ENCODE measurements around the gene TBCD. TPM values are rescaled to one million over a fixed set of nuclear protein-coding genes. Genes with fewer than 3 reads are reported as not detected.

The TBCD gene
- polyA plus RNA-seq, 2 of the 4 experiments (the other 2 are of a cell fraction), result 33.5 to 49.1 TPM

- H3K4me1 ChIP-seq, result no peaks in the 10 kb centered on the region
- CTCF ChIA-PET, result interaction anchor here (0.9 to 1.2 kb wide), 2 partner anchors 21 to 57 kb away, joined by 3 read pairs; no protein-coding TSS in a partner anchor
- no peak overlapping the region for H3K4me3 ChIP-seq
- FAIRE-seq (no peak), DNase-seq (ENCODE audit: low read depth in 1 of 2, low spot score in 1 of 2) (no peak), ATAC-seq (no peak)
- H3K4me2 ChIP-seq, result no peak overlapping the region
- no peaks in the 10 kb centered on the region for H3K9me3 ChIP-seq
- 87% methylated on average over 17 of the region's 17 CpGs for WGBS (ENCODE audit: missing lambda C conversion rate)
- TF ChIP-seq CEBPB (IDR thresholded peaks at IDR 0.05), result peak; percentile 34 to 78; a peak in 2 of 4 replicates
- TF ChIP-seq EHMT2 (IDR thresholded peaks at IDR 0.05; ENCODE audit: low read depth), result no peak
- TF ChIP-seq HOXB5 (CRISPR knock-in tag; IDR thresholded peaks at IDR 0.05), result no peak
- no peak for TF ChIP-seq FOXS1 (CRISPR knock-in tag; IDR thresholded peaks at IDR 0.05)
- TF ChIP-seq NR3C1 (IDR thresholded peaks at IDR 0.05), result no peak
- H3K27ac ChIP-seq, result no peak overlapping the region
- POLR2A ChIA-PET, result no interaction called here
Observed at GRCh38 chr17:82838386-82839063, 86.7 kb downstream of the TBCD start.

GRCh38 chr17:82839617-82840292, 87.9 kb downstream of the TBCD start, which contains the start of gene ZNF750:
TSS of gene ZNF750 (minus strand) at chr17:82840022. CDS start at chr17:82832454, 7,568 bp downstream.
- ChIA-PET CTCF (interaction anchor here (0.9 to 1.1 kb wide), 2 partner anchors 8 to 17 kb away, joined by 3 to 6 read pairs; no protein-coding TSS in a partner anchor), POLR2A (no interaction called here)
- Histone ChIP-seq H3K4me1 (no peaks in the 10 kb centered on the region), H3K27ac (no peak within 1 kb of the TSS), H3K4me2 (no peak within 1 kb of the TSS), H3K9me3 (no peaks in the 10 kb centered on the region), H3K4me3 (no peak within 1 kb of the TSS)
- TF ChIP-seq RARB (CRISPR knock-in tag; IDR thresholded peaks at IDR 0.05), result no peak
- FAIRE-seq (no peak), ATAC-seq (no peak), DNase-seq (ENCODE audit: low read depth in 1 of 2, low spot score in 1 of 2) (no peak)
- WGBS (ENCODE audit: missing lambda C conversion rate), result 93% methylated on average over 25 of the region's 25 CpGs

GRCh38 chr17:82840431-82840831, 88.6 kb downstream of the TBCD start:
- H3K27ac ChIP-seq, result no peak overlapping the region
- no peaks in the 10 kb centered on the region for H3K9me3 ChIP-seq
- ChIA-PET POLR2A (interaction anchor here (0.7 kb wide), 1 partner anchor 360 kb away, joined by 6 read pairs; no protein-coding TSS in a partner anchor), CTCF (interaction anchor here (0.9 to 1.1 kb wide), 2 partner anchors 8 to 17 kb away, joined by 3 to 6 read pairs; no protein-coding TSS in a partner anchor)
- FAIRE-seq (no peak), DNase-seq (ENCODE audit: low read depth in 1 of 2, low spot score in 1 of 2) (no peak), ATAC-seq (no peak)
- no peak for TF ChIP-seq BCL3 (IDR thresholded peaks at IDR 0.05)
- 95% methylated on average over 12 of the region's 12 CpGs for WGBS (ENCODE audit: missing lambda C conversion rate)
- H3K4me1 ChIP-seq, result no peaks in the 10 kb centered on the region
- H3K4me2 ChIP-seq, result no peak overlapping the region
- H3K4me3 ChIP-seq, result no peak overlapping the region

GRCh38 chr17:82841921-82842596, 90.2 kb downstream of the TBCD start:
- Histone ChIP-seq H3K4me1 (no peaks in the 10 kb centered on the region), H3K4me2 (no peak overlapping the region), H3K9me3 (no peaks in the 10 kb centered on the region), H3K27ac (no peak overlapping the region), H3K4me3 (no peak overlapping the region)
- FAIRE-seq (no peak), DNase-seq (ENCODE audit: low read depth in 1 of 2, low spot score in 1 of 2) (no peak), ATAC-seq (peak in 1 of 2 experiments; percentile 16; a peak in 2 of 6 replicates)
- WGBS (ENCODE audit: missing lambda C conversion rate), result 82% methylated on average over 16 of the region's 16 CpGs
- no peak for TF ChIP-seq PBX3 (IDR thresholded peaks at IDR 0.05)
- TF ChIP-seq GATA3 (IDR thresholded peaks at IDR 0.05; ENCODE audit: borderline replicate concordance), result no peak
- no peak for TF ChIP-seq CBX8 (IDR thresholded peaks at IDR 0.05)
- TF ChIP-seq EHMT2 (IDR thresholded peaks at IDR 0.05; ENCODE audit: low read depth), result no peak
- TF ChIP-seq CBX2 (IDR thresholded peaks at IDR 0.05; ENCODE audit: borderline replicate concordance, low read depth), result no peak
- no peak for TF ChIP-seq FOSB (CRISPR knock-in tag; IDR thresholded peaks at IDR 0.05)
- TF ChIP-seq POLR2AphosphoS2 (conservative IDR thresholded peaks at IDR 0.05; ENCODE audit: low read length), result no peak
- no peak for TF ChIP-seq RFX5 (IDR thresholded peaks at IDR 0.05)
- TF ChIP-seq JUNB (IDR thresholded peaks at IDR 0.05), result no peak
- TF ChIP-seq HEYL (CRISPR knock-in tag; IDR thresholded peaks at IDR 0.05), result no peak
- TF ChIP-seq RCOR1 (IDR thresholded peaks at IDR 0.05; ENCODE audit: low read depth, low read length), result no peak
- TF ChIP-seq USF2 (IDR thresholded peaks at IDR 0.05), result no peak
- TF ChIP-seq POLR2A (IDR thresholded peaks at IDR 0.05; ENCODE audit: low read length), result no peak
- no peak for TF ChIP-seq JUN (IDR thresholded peaks at IDR 0.05)
- ChIA-PET CTCF (interaction anchor here (1.0 kb wide), 1 partner anchor 31 kb away, joined by 3 read pairs; no protein-coding TSS in a partner anchor), POLR2A (no interaction called here)
